ENCODE measurements around the gene PAAF1.

- no peak for TF ChIP-seq ZNF274 (IDR thresholded peaks at IDR 0.05; ENCODE audit: low read depth, low read length)
- no peak for TF ChIP-seq YY1 (IDR thresholded peaks at IDR 0.05; ENCODE audit: insufficient read depth, insufficient read length)
Measured at GRCh38 chr11:73977856-73978519, 101.2 kb downstream of the PAAF1 start.
